K562 (cell line): ENCODE measurements around the gene LTA. TPM values are rescaled to one million over a fixed set of nuclear protein-coding genes. Genes with fewer than 3 reads are reported as not detected.

Source experiments
- ATAC-seq: fragments of 200-7000 bp; cut with Tn5 transposase; 3 replicates; pipeline ENCODE4 v1.9.1; 2020; ENCODE audit warnings: moderate library complexity
- BruUV-seq: library from RNA; stranded (reverse); fragments of 400-500 nt; replicated peaks from 2 replicates; lab custom pipeline; 2021; lab: Mats Ljungman, UMichigan
- CTCF ChIA-PET: fragments of 300-600 bp; formaldehyde crosslinking; extraction: SDS; loops from one replicate; lab custom pipeline; 2021; ENCODE audit warnings: low intra/inter-chr PET ratio; lab: Yijun Ruan, JAX
- POLR2A ChIA-PET: fragments of 300-600, 350-650 bp; sonication (Branson Sonifier 250); formaldehyde crosslinking; extraction: SDS; loops from one replicate; lab custom pipeline; 2021; ENCODE audit warnings: antibody characterized with exemption, inconsistent platforms; lab: Yijun Ruan, JAX
- DNase-seq, 4 experiments: peaks; one replicate each; pipeline versions ENCODE4 v3.0.0 to v3.0.0-alpha.2; 2011 to 2018; ENCODE audit warnings: low spot score in 3 of 4, mixed read lengths in 3 of 4; ENCODE audit errors: extremely low read depth in 1 of 4
- FAIRE-seq: peaks from 2 replicates; lab custom pipeline; 2011; peaks lifted over from hg19 to GRCh38; lab: Jason Lieb, UNC
- H2AFZ ChIP-seq: 2 replicates; pipeline ENCODE4 v1.6.0; 2011; ENCODE audit warnings: low read depth, low read length, control low read depth, inconsistent platforms
- H3K27ac ChIP-seq: fragments of 200-600 bp; 3 replicates; pipeline ENCODE4 v1.8.0; 2011; ENCODE audit warnings: low read depth, mild to moderate bottlenecking, control low read depth, inconsistent platforms, low read length, moderate library complexity, mixed read lengths; ENCODE audit errors: extremely low read depth
- H3K27me3 ChIP-seq, 2 experiments: fragments of 300-600 bp in 1 of 2; 2 replicates in 1 of 2; 3 replicates in 1 of 2; pipeline versions ENCODE4 v1.6.0 to v1.8.0; 2011; ENCODE audit warnings: inconsistent platforms in 2 of 2, low read length in 2 of 2, mild to moderate bottlenecking in 1 of 2, mixed read lengths in 1 of 2, moderate library complexity in 1 of 2; ENCODE audit not compliant: control insufficient read depth in 2 of 2, insufficient read depth in 2 of 2
- H3K36me3 ChIP-seq: fragments of 300-600 bp; 3 replicates; pipeline ENCODE4 v1.8.0; 2011; ENCODE audit warnings: mild to moderate bottlenecking, low read length, inconsistent platforms; ENCODE audit not compliant: control insufficient read depth, insufficient read depth
- H3K4me1 ChIP-seq, 2 experiments: fragments of 200-600 bp in 1 of 2; replicated peaks in 1 of 2; 2 replicates in 1 of 2; 3 replicates in 1 of 2; pipeline versions ENCODE4 v1.5.1 to v1.8.0; 2011; ENCODE audit warnings: inconsistent platforms in 2 of 2, low read length in 2 of 2, mild to moderate bottlenecking in 1 of 2, mixed read lengths in 1 of 2, moderate library complexity in 1 of 2; ENCODE audit not compliant: control insufficient read depth in 2 of 2, insufficient read depth in 2 of 2
- H3K4me2 ChIP-seq: 2 replicates; pipeline ENCODE4 v1.6.1; 2011; ENCODE audit warnings: low read length, control low read depth, inconsistent platforms, mixed read lengths; ENCODE audit not compliant: insufficient read depth
- H3K4me3 ChIP-seq: fragments of 200-600 bp; sonication (generic), shearing (Covaris generic); 2 replicates; pipeline ENCODE4 v1.5.1; 2016; ENCODE audit warnings: control low read depth, inconsistent platforms
- H3K79me2 ChIP-seq: fragments of 200-600 bp; 3 replicates; pipeline ENCODE4 v1.8.0; 2011; ENCODE audit warnings: low read length, inconsistent platforms; ENCODE audit not compliant: control insufficient read depth, insufficient read depth
- H3K9ac ChIP-seq, 2 experiments: 2 replicates each; pipeline versions ENCODE4 v1.6.0 to v1.6.1; 2011; ENCODE audit warnings: low read depth in 2 of 2, low read length in 2 of 2, control low read depth in 1 of 2, inconsistent platforms in 1 of 2, mild to moderate bottlenecking in 1 of 2, mixed read lengths in 1 of 2; ENCODE audit not compliant: insufficient read depth in 1 of 2
- H3K9me1 ChIP-seq: one replicate; pipeline ENCODE4 v1.6.0; 2011; ENCODE audit warnings: inconsistent platforms, mild to moderate bottlenecking, low read length, moderate library complexity; ENCODE audit not compliant: control insufficient read depth, insufficient read depth
- H3K9me3 ChIP-seq: replicated peaks from 2 replicates; pipeline ENCODE4 v1.5.1; 2011; ENCODE audit warnings: low read depth, low read length, inconsistent platforms; ENCODE audit not compliant: control insufficient read depth, insufficient read depth
- H4K20me1 ChIP-seq: replicated peaks from 2 replicates; pipeline ENCODE4 v1.6.1; 2011; ENCODE audit warnings: low read length, inconsistent platforms, mixed read lengths; ENCODE audit not compliant: control insufficient read depth, insufficient read depth
- ARID2 ChIP-seq: fragments of 450-650 bp; IDR thresholded peaks from 2 replicates; pipeline ENCODE4 v1.6.1; 2017; ENCODE audit warnings: antibody characterized with exemption, mild to moderate bottlenecking
- CTCF ChIP-seq, 3 experiments: IDR thresholded peaks in 2 of 3; conservative IDR thresholded peaks in 1 of 3; 2 replicates each; pipeline ENCODE4 v1.5.1; 2011 to 2012; ENCODE audit warnings: low read length in 3 of 3, mild to moderate bottlenecking in 3 of 3, control low read depth in 2 of 3, improper control_type of control experiment in 1 of 3, inconsistent platforms in 1 of 3, low read depth in 1 of 3, mixed read lengths in 1 of 3, moderate library complexity in 1 of 3; ENCODE audit not compliant: insufficient read depth in 2 of 3
- RAD21 ChIP-seq, 2 experiments: fragments of 250-450 bp in 1 of 2; fragments of 450-650 bp in 1 of 2; sonication (Bioruptor Pico) in 1 of 2; formaldehyde crosslinking in 1 of 2; IDR thresholded peaks in 1 of 2; conservative IDR thresholded peaks in 1 of 2; 2 replicates each; pipeline versions ENCODE4 v1.4.0 to v1.8.0; 2020 to 2022; ENCODE audit warnings: mild to moderate bottlenecking in 2 of 2, moderate library complexity in 1 of 2
- XRCC4 ChIP-seq: IDR thresholded peaks from one replicate; pipeline ENCODE4 v1.6.1; 2011; ENCODE audit not compliant: insufficient read depth, insufficient read length; ENCODE audit errors: extremely low read depth
- WGBS: fragments of 100-300 bp; shearing (Covaris generic); methylation state at CpG from one replicate; pipeline ENCODE4 v1.1.6; 2016; ENCODE audit warnings: low coverage, mixed read lengths; ENCODE audit not compliant: insufficient coverage; ENCODE audit errors: missing lambda C conversion rate; 5-methylcytosine and 5-hydroxymethylcytosine counted together
- in situ Hi-C: fragments of 300-500 bp; cut with MboI; formaldehyde crosslinking; loops from 4 replicates; pipeline ENCODE4 v1.15.0; 2018; ENCODE audit warnings: inconsistent platforms, mixed read lengths
- intact Hi-C: fragments of 100-400 bp; cut with micrococcal nuclease; formaldehyde crosslinking; loops from 2 replicates; pipeline ENCODE4 v1.14.2; 2022
- polyA plus RNA-seq, 8 experiments: library from polyadenylated mRNA; depleted of rRNA in 4 of 8; stranded (reverse) in 5 of 8; unstranded in 3 of 8; fragments of >200 nt; fragmentation: Nextera tagmentation in 2 of 8; fragmentation: Illumina TruSeq in 1 of 8; extraction: Ambion mirVana in 2 of 8; extraction: Trizol in 1 of 8; gene quantifications; 2 replicates each; pipeline versions ENCODE4 v1.2.1 to v1.2.3, GENCODE V29; 2011 to 2014; ENCODE audit warnings: inconsistent platforms in 1 of 8, missing spikeins in 1 of 8
- total RNA-seq, 7 experiments: library from RNA; depleted of rRNA in 6 of 7; stranded (reverse); fragments of >200 nt in 6 of 7; fragmentation: Illumina TruSeq in 2 of 7; extraction: Trizol in 2 of 7; gene quantifications; 2 replicates each; pipeline versions ENCODE4 v1.2.1 to v1.2.3, GENCODE V29; 2011 to 2021; ENCODE audit warnings: low replicate concordance in 1 of 7

LTA gene
- total and polyA plus RNA-seq, 9 of the 15 experiments (the other 6 are each of a cell fraction or from before 2014, with no cell fraction given): 0.80 TPM; not detected in 8

- FAIRE-seq: no peak
- Histone ChIP-seq H3K4me2 (no peak overlapping the region), H3K9me1 (no peaks in the 10 kb centered on the region), H3K9me3 (no peaks in the 10 kb centered on the region), H3K9ac (no peak overlapping the region), H4K20me1 (no peaks in the 10 kb centered on the region), H3K27me3 (no peaks in the 10 kb centered on the region), H3K4me1 (peaks cover 0 to 20% of the 10 kb centered on the region in 2 experiments; a peak in 2 of 5 replicates), H3K4me3 (no peak overlapping the region), H3K36me3 (no peaks in the 10 kb centered on the region), H3K27ac (no peak overlapping the region), H2AFZ (no peak overlapping the region)
- intact Hi-C loops: no loop called here
- 29% methylated on average over 14 of the region's 14 CpGs for WGBS
- ATAC-seq: peak; percentile 56
- ChIA-PET CTCF (interaction anchor here (0.7 kb wide), 1 partner anchor 23 kb away, joined by 3 read pairs; no protein-coding TSS in a partner anchor), POLR2A (interaction anchor here (0.6 to 2.0 kb wide), 14 partner anchors 9 to 146 kb away, joined by 3 to 10 read pairs (median 4); partner anchors contain the start of genes ATP6V1G2, DDX39B and NCR3)
- DNase-seq: no peak
- no TSS peak for BruUV-seq
- in situ Hi-C loops: no loop called here
- TF ChIP-seq CTCF (IDR thresholded peaks at IDR 0.05 in 2 of 3, conservative IDR thresholded peaks at IDR 0.05 in 1 of 3; ENCODE audit: insufficient read depth in 2 of 3, low read depth in 1 of 3, low read length in 3 of 3): peak in 2 of 3 experiments; percentile 23 to 39; a peak in 2 of 6 replicates
- no peak for TF ChIP-seq XRCC4
- TF ChIP-seq RAD21 (CRISPR knock-in tag; conservative IDR thresholded peaks at IDR 0.05 in 1 of 2, IDR thresholded peaks at IDR 0.05 in 1 of 2): peak in 1 of 2 experiments; percentile 22; a peak in 1 of 4 replicates
- TF ChIP-seq ARID2: 0 out of 2 replicates have a peak, but pooled peaks have one; percentile 9
- TF ChIP-seq, all 486 proteins: peak for 3
- no peaks in the 10 kb centered on the region for H3K79me2 ChIP-seq
These were observed 2.3 kb downstream of the LTA start for GRCh38 chr6:31574106-31575061.
